Neutrophil (primary cell): ENCODE measurements around the gene ANK3.

Source experiments
- H3K27ac ChIP-seq: fragments of 200-600 bp; sonication (generic); 2 replicates; pipeline ENCODE4 v1.5.1; 2016; ENCODE audit warnings: mild to moderate bottlenecking, moderate library complexity
- H3K27me3 ChIP-seq: fragments of 200-600 bp; sonication (generic); 2 replicates; pipeline ENCODE4 v1.6.0; 2016; ENCODE audit warnings: mild to moderate bottlenecking
- H3K36me3 ChIP-seq: fragments of 200-600 bp; sonication (generic); 2 replicates; pipeline ENCODE4 v1.5.1; 2017
- H3K4me1 ChIP-seq, 2 experiments: fragments of 200-600 bp in 1 of 2; sonication (generic) in 1 of 2; 1 replicate in 1 of 2; 2 replicates in 1 of 2; pipeline versions ENCODE4 v1.5.1 to v1.6.1; 2013 to 2016; ENCODE audit warnings: low read depth in 1 of 2, low read length in 1 of 2, mild to moderate bottlenecking in 1 of 2, moderate library complexity in 1 of 2; ENCODE audit not compliant: control insufficient read depth in 1 of 2, insufficient read depth in 1 of 2
- H3K4me3 ChIP-seq, 2 experiments: fragments of 200-600 bp in 1 of 2; sonication (generic) in 1 of 2; 1 replicate in 1 of 2; 2 replicates in 1 of 2; pipeline ENCODE4 v1.5.1; 2013 to 2016; ENCODE audit warnings: low read depth in 1 of 2, low read length in 1 of 2, mild to moderate bottlenecking in 1 of 2, moderate library complexity in 1 of 2
- H3K9me3 ChIP-seq: fragments of 200-600 bp; sonication (generic); 2 replicates; pipeline ENCODE4 v1.5.1; 2016
- TF ChIP-seq, protein P1 (sequence below): fragments of 200-600 bp; sonication (generic); IDR thresholded peaks from 2 replicates; pipeline ENCODE4 v1.5.1; 2016; ENCODE audit warnings: antibody characterized with exemption

ANK3 gene

DNA sequence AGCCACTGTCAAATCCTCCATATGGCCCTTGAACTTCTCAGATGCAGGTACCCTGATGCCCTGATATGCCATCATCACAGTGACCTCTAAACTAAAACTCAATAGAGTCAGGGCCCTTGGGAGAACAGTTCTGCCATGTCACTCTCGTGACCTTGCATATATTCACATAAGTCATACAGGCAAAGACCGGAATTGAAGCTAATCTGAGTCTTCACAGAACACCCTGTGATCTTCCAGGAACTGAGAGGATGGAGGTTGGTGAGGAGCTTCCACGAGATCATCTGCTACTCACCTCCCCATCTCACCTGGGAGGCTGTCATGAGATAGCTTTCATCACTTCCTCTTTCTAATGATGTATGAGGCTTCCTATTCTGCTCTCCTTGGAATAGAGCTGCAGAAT, 254.7 kb downstream of the ANK3 start:
- Histone ChIP-seq H3K4me1 (no peaks in the 10 kb centered on the region), H3K27me3 (peaks cover 2% of the 10 kb centered on the region), H3K4me3 (no peak overlapping the region), H3K36me3 (no peaks in the 10 kb centered on the region), H3K9me3 (no peaks in the 10 kb centered on the region), H3K27ac (no peak overlapping the region)
- TF ChIP-seq, protein P1, sequence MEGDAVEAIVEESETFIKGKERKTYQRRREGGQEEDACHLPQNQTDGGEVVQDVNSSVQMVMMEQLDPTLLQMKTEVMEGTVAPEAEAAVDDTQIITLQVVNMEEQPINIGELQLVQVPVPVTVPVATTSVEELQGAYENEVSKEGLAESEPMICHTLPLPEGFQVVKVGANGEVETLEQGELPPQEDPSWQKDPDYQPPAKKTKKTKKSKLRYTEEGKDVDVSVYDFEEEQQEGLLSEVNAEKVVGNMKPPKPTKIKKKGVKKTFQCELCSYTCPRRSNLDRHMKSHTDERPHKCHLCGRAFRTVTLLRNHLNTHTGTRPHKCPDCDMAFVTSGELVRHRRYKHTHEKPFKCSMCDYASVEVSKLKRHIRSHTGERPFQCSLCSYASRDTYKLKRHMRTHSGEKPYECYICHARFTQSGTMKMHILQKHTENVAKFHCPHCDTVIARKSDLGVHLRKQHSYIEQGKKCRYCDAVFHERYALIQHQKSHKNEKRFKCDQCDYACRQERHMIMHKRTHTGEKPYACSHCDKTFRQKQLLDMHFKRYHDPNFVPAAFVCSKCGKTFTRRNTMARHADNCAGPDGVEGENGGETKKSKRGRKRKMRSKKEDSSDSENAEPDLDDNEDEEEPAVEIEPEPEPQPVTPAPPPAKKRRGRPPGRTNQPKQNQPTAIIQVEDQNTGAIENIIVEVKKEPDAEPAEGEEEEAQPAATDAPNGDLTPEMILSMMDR, result no peak

DNA sequence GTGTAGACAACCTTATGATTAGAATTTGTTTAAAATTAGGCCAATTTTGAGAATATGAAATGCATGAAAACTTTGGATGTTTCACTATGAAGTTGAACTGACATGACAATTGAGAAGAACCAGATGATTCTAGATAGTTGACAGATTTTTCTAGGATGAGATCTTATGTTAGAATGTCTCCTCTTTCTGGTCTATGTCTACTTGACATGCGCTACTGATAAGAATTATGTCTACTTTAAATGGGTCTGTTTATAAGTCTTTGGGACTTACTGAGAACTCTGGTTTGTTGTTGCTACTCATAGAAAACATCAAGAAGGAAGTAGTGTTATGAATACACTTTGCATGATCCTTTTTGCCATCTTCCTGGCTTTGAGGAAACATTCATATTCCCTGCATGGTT, 255.1 kb downstream of the ANK3 start:
- Histone ChIP-seq H3K36me3 (no peaks in the 10 kb centered on the region), H3K27me3 (no peaks in the 10 kb centered on the region), H3K4me1 (no peaks in the 10 kb centered on the region), H3K4me3 (no peak overlapping the region), H3K27ac (no peak overlapping the region), H3K9me3 (no peaks in the 10 kb centered on the region)
- TF ChIP-seq, protein P1, result no peak

DNA sequence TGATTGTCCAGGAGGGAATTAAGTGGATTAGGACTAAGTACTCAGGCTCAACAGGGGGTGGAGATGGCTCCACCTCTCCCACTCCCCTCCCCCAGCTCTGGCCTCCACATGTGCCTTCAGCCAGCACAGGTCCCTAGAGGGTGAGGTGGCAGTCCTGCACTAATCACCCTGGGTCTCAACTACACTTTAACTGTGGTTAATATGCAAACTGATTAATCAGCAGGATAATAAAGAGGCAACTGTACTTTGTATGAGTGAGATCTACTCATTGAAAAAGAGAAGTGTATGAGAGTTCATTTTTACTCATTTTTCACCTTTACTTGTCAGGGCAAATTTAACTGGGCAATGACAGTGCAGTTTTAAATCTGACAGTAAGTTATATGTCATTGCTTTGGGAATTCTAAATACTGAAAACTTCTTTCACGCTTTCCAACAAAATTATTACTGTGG, 259.5 kb downstream of the ANK3 start:
- TF ChIP-seq, protein P1, result no peak
- Histone ChIP-seq H3K36me3 (no peaks in the 10 kb centered on the region), H3K27ac (no peak overlapping the region), H3K4me3 (no peak overlapping the region), H3K9me3 (no peaks in the 10 kb centered on the region), H3K4me1 (no peaks in the 10 kb centered on the region), H3K27me3 (no peaks in the 10 kb centered on the region)

DNA sequence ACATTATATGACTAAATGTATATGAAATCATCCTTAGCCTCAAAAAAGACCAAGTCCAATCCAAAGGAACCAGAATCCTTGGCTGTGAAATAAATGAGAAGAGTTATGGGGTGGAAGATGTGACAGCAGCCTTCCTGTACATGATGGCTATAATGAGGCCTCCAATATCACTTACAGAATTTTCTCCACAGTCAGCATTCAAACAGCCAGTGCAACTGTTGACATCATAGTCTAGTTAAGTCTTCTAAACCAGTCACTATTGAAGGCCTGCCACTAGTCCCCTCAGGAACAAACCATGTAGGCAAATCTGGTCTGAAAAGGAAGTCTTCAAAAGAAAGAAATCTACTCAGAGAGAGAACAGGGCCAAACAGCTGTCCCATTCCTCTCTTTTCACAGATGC, 263.8 kb downstream of the ANK3 start:
- no peaks in the 10 kb centered on the region for H3K9me3 ChIP-seq
- TF ChIP-seq, protein P1, result no peak
- no peaks in the 10 kb centered on the region for H3K27me3 ChIP-seq
- H3K36me3 ChIP-seq, result no peaks in the 10 kb centered on the region
- no peak overlapping the region for H3K4me3 ChIP-seq
- no peak overlapping the region for H3K27ac ChIP-seq
- H3K4me1 ChIP-seq, result no peaks in the 10 kb centered on the region

DNA sequence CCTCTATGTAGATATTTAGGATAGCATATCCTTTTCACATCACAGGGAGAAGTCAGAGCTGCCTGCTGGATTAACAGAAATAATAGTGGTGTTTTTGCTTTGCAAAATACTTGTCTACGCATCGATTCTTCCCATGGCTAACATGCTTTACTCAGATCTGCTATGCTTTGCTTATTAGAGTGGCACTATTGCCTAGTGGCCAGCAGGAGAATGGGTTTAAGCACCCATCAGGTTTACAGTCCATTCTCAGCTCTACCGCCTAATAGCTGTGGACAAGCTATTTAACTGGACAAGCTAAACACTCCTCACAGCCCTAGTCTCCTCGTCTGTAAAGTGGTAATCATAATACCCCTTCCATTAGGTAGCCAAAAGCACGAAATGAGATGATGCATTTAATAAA, 265.1 kb downstream of the ANK3 start:
- TF ChIP-seq, protein P1, result no peak
- Histone ChIP-seq H3K27ac (no peak overlapping the region), H3K27me3 (no peaks in the 10 kb centered on the region), H3K4me3 (no peak overlapping the region), H3K36me3 (no peaks in the 10 kb centered on the region), H3K9me3 (no peaks in the 10 kb centered on the region), H3K4me1 (no peaks in the 10 kb centered on the region)

DNA sequence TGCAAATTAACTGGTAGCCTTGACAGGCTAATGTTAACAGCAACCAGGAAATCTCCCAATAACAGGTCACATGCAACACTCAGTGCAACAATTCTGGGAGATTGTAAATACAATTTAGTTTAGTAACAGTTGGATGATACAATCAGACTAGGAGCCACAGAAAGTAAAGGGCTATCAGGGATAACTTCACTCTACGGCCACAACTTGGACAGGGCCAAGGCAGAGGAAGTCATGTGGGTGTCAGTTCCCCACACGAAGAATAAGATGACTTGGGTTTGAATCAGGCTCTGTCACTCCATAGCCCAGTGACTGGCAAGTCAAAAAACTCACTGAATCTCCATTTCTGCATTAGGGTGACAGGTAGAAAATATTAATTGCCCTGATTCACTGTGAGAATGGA, 266.0 kb downstream of the ANK3 start:
- Histone ChIP-seq H3K27ac (no peak overlapping the region), H3K27me3 (no peaks in the 10 kb centered on the region), H3K36me3 (no peaks in the 10 kb centered on the region), H3K4me1 (no peaks in the 10 kb centered on the region), H3K9me3 (no peaks in the 10 kb centered on the region), H3K4me3 (no peak overlapping the region)
- TF ChIP-seq, protein P1, result no peak
